ENCODE results near the gene NOS1.
A peak's percentile ranks its signal among the peaks of the same experiment; 100 is the strongest.
"Not testable (repeated sequence)": the region's sequence is repeated elsewhere in the genome, so short reads cannot be mapped to it uniquely, and the experiment has no call there.

Gene NOS1

GRCh38 chr12:117208811-117209455 is 152.5 kb downstream of the NOS1 start:
- DNase-seq (ENCODE audit: low spot score), result no peak

- no peak for DNase-seq (ENCODE audit: low spot score)
Measured at GRCh38 chr12:117208206-117208605, 153.2 kb downstream of the NOS1 start.

GRCh38 chr12:117207675-117208074 is 153.8 kb downstream of the NOS1 start:
- no peak for DNase-seq (ENCODE audit: low spot score)

GRCh38 chr12:117202556-117202955 is 158.9 kb downstream of the NOS1 start:
- no peak for DNase-seq (ENCODE audit: low spot score)

GRCh38 chr12:117202033-117202432 is 159.4 kb downstream of the NOS1 start:
- no peak for DNase-seq (ENCODE audit: low spot score)

- not testable (repeated sequence) for DNase-seq (ENCODE audit: low spot score)
Measured at GRCh38 chr12:117199956-117200744, 161.3 kb downstream of the NOS1 start.

GRCh38 chr12:117196334-117196733 is 165.1 kb downstream of the NOS1 start:
- DNase-seq (ENCODE audit: low spot score), result not testable (repeated sequence)

- DNase-seq (ENCODE audit: low spot score), result not testable (repeated sequence)
Measured at GRCh38 chr12:117195027-117195426, 166.4 kb downstream of the NOS1 start.

- no peak for DNase-seq (ENCODE audit: low spot score)
Measured at GRCh38 chr12:117193903-117194302, 167.5 kb downstream of the NOS1 start.

- DNase-seq (ENCODE audit: low spot score), result not testable (repeated sequence)
Measured at GRCh38 chr12:117192581-117192980, 168.8 kb downstream of the NOS1 start.

GRCh38 chr12:117192057-117192456 is 169.4 kb downstream of the NOS1 start:
- no peak for DNase-seq (ENCODE audit: low spot score)

GRCh38 chr12:117190210-117190781 is 171.1 kb downstream of the NOS1 start, which contains the start of gene FBXO21:
Gene FBXO21, minus strand, starts transcription at chr12:117190470. Its CDS starts 14 bp downstream, at chr12:117190456.
- DNase-seq (ENCODE audit: low spot score), result peak; percentile 97

- peak; percentile 43 for DNase-seq (ENCODE audit: low spot score)
Measured at GRCh38 chr12:117189725-117190209, 171.7 kb downstream of the NOS1 start.

- peak; percentile 34 for DNase-seq (ENCODE audit: low spot score)
Measured at GRCh38 chr12:117188961-117189724, 172.3 kb downstream of the NOS1 start.

GRCh38 chr12:117188121-117188665 is 173.2 kb downstream of the NOS1 start:
- DNase-seq (ENCODE audit: low spot score), result no peak

GRCh38 chr12:117187421-117187820 is 174.0 kb downstream of the NOS1 start:
- DNase-seq (ENCODE audit: low spot score), result no peak

GRCh38 chr12:117182866-117183265 is 178.6 kb downstream of the NOS1 start:
- DNase-seq (ENCODE audit: low spot score), result no peak

GRCh38 chr12:117181468-117181843 is 180.0 kb downstream of the NOS1 start:
- not testable (repeated sequence) for DNase-seq (ENCODE audit: low spot score)

- DNase-seq (ENCODE audit: low spot score), result no peak
Measured at GRCh38 chr12:117180758-117181467, 180.5 kb downstream of the NOS1 start.

GRCh38 chr12:117178745-117179144 is 182.7 kb downstream of the NOS1 start:
- no peak for DNase-seq (ENCODE audit: low spot score)

GRCh38 chr12:117178301-117178700 is 183.1 kb downstream of the NOS1 start:
- no peak for DNase-seq (ENCODE audit: low spot score)
